K562 (cell line): ENCODE data around the gene ZC3H13.

Source experiments
- ATF1 ChIP-seq, 2 experiments: fragments of 450-650 bp in 1 of 2; IDR thresholded peaks; 2 replicates each; pipeline ENCODE4 v1.6.1; 2016; ENCODE audit warnings: missing compliant biosample characterization in 1 of 2, missing genetic modification characterization in 1 of 2
- BDP1 ChIP-seq: IDR thresholded peaks from 3 replicates; pipeline ENCODE4 v1.6.1; 2011; ENCODE audit not compliant: insufficient read length, insufficient read depth
- MAFF ChIP-seq: IDR thresholded peaks from 2 replicates; pipeline ENCODE4 v1.6.1; 2012; ENCODE audit warnings: low read length, improper control_type of control experiment
- MAZ ChIP-seq, 2 experiments: fragments of 450-650 bp in 1 of 2; sonication (generic) in 1 of 2; formaldehyde crosslinking; IDR thresholded peaks in 1 of 2; conservative IDR thresholded peaks in 1 of 2; 2 replicates each; pipeline versions ENCODE4 v1.4.0 to v1.5.0; 2020; ENCODE audit warnings: mild to moderate bottlenecking in 1 of 2, missing genetic modification reagents in 1 of 2
- ZNF75A ChIP-seq: fragments of 450-650 bp; formaldehyde crosslinking; IDR thresholded peaks from 2 replicates; pipeline ENCODE4 v1.4.0; 2020; ENCODE audit warnings: mild to moderate bottlenecking
- TF ChIP-seq, protein P1 (sequence below), 3 experiments: IDR thresholded peaks in 2 of 3; conservative IDR thresholded peaks in 1 of 3; 2 replicates each; pipeline ENCODE4 v1.5.1; 2011 to 2012; ENCODE audit warnings: low read length in 3 of 3, mild to moderate bottlenecking in 3 of 3, control low read depth in 2 of 3, improper control_type of control experiment in 1 of 3, inconsistent platforms in 1 of 3, low read depth in 1 of 3, mixed read lengths in 1 of 3, moderate library complexity in 1 of 3; ENCODE audit not compliant: insufficient read depth in 2 of 3
- TF ChIP-seq, protein P2 (sequence below), 2 experiments: IDR thresholded peaks in 1 of 2; conservative IDR thresholded peaks in 1 of 2; 2 replicates each; pipeline ENCODE4 v1.6.1; 2016; ENCODE audit warnings: low read depth in 2 of 2, mild to moderate bottlenecking in 1 of 2, missing compliant biosample characterization in 1 of 2, missing genetic modification characterization in 1 of 2, moderate library complexity in 1 of 2
- TF ChIP-seq, protein P3 (sequence below): fragments of 450-650 bp; IDR thresholded peaks from 2 replicates; pipeline ENCODE4 v1.6.1; 2016
- TF ChIP-seq, protein P4 (sequence below), 2 experiments: fragments of 200-800 bp in 1 of 2; sonication (Bioruptor generic) in 1 of 2; sonication (generic) in 1 of 2; formaldehyde crosslinking in 1 of 2; IDR thresholded peaks in 1 of 2; conservative IDR thresholded peaks in 1 of 2; 2 replicates each; pipeline versions ENCODE4 v1.5.0 to v1.6.1; 2016 to 2020; ENCODE audit warnings: missing compliant biosample characterization in 1 of 2, missing genetic modification characterization in 1 of 2, missing genetic modification reagents in 1 of 2

DNA sequence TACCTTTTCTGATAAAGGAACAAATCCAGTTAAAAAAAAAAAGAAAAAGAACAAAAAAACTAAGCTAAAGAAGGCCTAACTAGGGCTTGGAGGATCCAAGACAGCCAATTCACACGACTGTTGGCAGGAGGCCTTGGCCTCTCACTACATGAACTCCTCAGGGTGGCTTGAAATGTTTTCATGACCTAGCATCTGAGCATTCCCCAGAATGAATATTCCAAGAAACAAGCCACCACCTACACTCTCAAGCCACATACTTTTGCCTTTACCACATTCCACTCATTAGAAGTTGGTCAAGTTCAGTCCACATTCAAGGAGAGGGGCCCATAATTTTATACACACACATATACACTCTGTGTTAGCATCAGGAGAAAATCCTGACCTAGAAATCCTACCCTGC, 103.4 kb downstream of the ZC3H13 start:
- TF ChIP-seq ATF1 (CRISPR knock-in tag; IDR thresholded peaks at IDR 0.05) = no peak
- no peak for TF ChIP-seq ATF1 (tag; IDR thresholded peaks at IDR 0.05)
- TF ChIP-seq, protein P1, sequence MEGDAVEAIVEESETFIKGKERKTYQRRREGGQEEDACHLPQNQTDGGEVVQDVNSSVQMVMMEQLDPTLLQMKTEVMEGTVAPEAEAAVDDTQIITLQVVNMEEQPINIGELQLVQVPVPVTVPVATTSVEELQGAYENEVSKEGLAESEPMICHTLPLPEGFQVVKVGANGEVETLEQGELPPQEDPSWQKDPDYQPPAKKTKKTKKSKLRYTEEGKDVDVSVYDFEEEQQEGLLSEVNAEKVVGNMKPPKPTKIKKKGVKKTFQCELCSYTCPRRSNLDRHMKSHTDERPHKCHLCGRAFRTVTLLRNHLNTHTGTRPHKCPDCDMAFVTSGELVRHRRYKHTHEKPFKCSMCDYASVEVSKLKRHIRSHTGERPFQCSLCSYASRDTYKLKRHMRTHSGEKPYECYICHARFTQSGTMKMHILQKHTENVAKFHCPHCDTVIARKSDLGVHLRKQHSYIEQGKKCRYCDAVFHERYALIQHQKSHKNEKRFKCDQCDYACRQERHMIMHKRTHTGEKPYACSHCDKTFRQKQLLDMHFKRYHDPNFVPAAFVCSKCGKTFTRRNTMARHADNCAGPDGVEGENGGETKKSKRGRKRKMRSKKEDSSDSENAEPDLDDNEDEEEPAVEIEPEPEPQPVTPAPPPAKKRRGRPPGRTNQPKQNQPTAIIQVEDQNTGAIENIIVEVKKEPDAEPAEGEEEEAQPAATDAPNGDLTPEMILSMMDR (IDR thresholded peaks at IDR 0.05 in 2 of 3, conservative IDR thresholded peaks at IDR 0.05 in 1 of 3; ENCODE audit: insufficient read depth in 2 of 3, low read depth in 1 of 3, low read length in 3 of 3) = no peak
- TF ChIP-seq, protein P2, sequence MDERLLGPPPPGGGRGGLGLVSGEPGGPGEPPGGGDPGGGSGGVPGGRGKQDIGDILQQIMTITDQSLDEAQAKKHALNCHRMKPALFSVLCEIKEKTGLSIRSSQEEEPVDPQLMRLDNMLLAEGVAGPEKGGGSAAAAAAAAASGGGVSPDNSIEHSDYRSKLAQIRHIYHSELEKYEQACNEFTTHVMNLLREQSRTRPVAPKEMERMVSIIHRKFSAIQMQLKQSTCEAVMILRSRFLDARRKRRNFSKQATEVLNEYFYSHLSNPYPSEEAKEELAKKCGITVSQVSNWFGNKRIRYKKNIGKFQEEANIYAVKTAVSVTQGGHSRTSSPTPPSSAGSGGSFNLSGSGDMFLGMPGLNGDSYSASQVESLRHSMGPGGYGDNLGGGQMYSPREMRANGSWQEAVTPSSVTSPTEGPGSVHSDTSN (CRISPR knock-in tag; IDR thresholded peaks at IDR 0.05; ENCODE audit: low read depth) = no peak
- TF ChIP-seq, protein P2 (tag; conservative IDR thresholded peaks at IDR 0.05; ENCODE audit: low read depth) = no peak
- TF ChIP-seq, protein P3, sequence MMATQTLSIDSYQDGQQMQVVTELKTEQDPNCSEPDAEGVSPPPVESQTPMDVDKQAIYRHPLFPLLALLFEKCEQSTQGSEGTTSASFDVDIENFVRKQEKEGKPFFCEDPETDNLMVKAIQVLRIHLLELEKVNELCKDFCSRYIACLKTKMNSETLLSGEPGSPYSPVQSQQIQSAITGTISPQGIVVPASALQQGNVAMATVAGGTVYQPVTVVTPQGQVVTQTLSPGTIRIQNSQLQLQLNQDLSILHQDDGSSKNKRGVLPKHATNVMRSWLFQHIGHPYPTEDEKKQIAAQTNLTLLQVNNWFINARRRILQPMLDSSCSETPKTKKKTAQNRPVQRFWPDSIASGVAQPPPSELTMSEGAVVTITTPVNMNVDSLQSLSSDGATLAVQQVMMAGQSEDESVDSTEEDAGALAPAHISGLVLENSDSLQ = no peak
- no peak for TF ChIP-seq ZNF75A
- TF ChIP-seq BDP1 = no peak
- no peak for TF ChIP-seq MAFF
- TF ChIP-seq, protein P4, sequence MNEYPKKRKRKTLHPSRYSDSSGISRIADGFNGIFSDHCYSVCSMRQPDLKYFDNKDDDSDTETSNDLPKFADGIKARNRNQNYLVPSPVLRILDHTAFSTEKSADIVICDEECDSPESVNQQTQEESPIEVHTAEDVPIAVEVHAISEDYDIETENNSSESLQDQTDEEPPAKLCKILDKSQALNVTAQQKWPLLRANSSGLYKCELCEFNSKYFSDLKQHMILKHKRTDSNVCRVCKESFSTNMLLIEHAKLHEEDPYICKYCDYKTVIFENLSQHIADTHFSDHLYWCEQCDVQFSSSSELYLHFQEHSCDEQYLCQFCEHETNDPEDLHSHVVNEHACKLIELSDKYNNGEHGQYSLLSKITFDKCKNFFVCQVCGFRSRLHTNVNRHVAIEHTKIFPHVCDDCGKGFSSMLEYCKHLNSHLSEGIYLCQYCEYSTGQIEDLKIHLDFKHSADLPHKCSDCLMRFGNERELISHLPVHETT (CRISPR knock-in tag; conservative IDR thresholded peaks at IDR 0.05 in 1 of 2, IDR thresholded peaks at IDR 0.05 in 1 of 2) = no peak
- no peak for TF ChIP-seq MAZ (CRISPR knock-in tag; conservative IDR thresholded peaks at IDR 0.05 in 1 of 2, IDR thresholded peaks at IDR 0.05 in 1 of 2)
